ENCODE data around the gene PADI1. TPM values are rescaled to one million over a fixed set of nuclear protein-coding genes. Genes with fewer than 3 reads are reported as not detected.

Gene PADI1, protein sequence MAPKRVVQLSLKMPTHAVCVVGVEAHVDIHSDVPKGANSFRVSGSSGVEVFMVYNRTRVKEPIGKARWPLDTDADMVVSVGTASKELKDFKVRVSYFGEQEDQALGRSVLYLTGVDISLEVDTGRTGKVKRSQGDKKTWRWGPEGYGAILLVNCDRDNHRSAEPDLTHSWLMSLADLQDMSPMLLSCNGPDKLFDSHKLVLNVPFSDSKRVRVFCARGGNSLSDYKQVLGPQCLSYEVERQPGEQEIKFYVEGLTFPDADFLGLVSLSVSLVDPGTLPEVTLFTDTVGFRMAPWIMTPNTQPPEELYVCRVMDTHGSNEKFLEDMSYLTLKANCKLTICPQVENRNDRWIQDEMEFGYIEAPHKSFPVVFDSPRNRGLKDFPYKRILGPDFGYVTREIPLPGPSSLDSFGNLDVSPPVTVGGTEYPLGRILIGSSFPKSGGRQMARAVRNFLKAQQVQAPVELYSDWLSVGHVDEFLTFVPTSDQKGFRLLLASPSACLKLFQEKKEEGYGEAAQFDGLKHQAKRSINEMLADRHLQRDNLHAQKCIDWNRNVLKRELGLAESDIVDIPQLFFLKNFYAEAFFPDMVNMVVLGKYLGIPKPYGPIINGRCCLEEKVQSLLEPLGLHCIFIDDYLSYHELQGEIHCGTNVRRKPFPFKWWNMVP
- not detected in 2 replicates for total RNA-seq (2014; rRNA removed; shearing (Covaris generic); ENCODE audit: low replicate concordance)

DNA sequence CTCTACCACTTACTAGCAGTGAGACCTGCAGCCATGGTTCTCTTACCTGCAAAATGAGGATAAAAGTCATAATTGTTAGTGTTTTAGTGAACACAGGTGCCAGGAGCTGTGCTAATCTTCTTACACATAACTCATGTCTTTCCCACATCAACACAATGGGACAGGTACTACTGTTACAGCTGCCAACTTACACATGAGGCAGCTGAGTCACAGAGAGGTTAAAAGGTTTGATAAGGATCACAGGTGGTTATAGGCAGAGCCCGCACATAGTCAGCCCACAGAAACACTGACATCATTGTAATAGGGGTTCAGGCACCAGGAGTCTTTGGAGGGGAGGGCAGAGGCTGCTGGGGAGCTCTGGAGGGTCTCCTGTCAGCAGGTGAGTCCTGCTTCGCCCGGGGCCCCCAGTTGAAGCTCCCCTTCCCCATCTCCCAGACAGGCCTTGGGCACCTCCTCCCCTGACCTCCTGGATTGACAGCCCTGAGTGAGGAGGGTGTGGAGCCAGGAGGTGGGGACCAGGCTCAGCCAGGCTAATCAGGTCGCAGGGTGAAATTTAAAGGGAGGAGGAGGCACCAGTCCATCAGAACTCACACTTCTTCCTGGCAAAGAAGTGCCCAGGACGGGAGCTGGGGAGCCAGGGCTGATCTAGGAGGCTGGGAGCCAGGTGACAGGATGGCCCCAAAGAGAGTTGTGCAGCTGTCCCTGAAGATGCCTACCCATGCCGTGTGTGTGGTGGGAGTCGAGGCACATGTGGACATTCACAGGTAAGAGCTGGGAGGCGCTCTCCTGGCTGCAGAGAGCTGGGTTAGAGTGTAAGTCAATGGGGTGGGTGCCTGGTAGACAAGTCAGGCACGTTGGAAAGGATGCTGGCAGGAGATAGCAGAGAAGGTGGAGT, at the start of gene PADI1:
Gene PADI1 (plus strand): TSS at position 583 of the 895 bp plus-strand sequence. CDS start 90 bp downstream, at position 673.
- Histone ChIP-seq H3K27ac (ENCODE audit: low read length) (no peak within 1 kb of the TSS), H3K36me3 (ENCODE audit: insufficient read depth, low read length) (no peaks in the 10 kb centered on the region), H3K4me1 (ENCODE audit: low read length) (peaks cover 17% of the 10 kb centered on the region), H3K27me3 (ENCODE audit: low read length) (no peaks in the 10 kb centered on the region), H3K9me2 (replicated peaks; ENCODE audit: insufficient read depth, low read length) (no peaks in the 10 kb centered on the region), H2AFZ (ENCODE audit: low read length) (no peak within 1 kb of the TSS), H4K20me1 (ENCODE audit: insufficient read depth, low read depth, low read length) (no peaks in the 10 kb centered on the region), H3K4me3 (ENCODE audit: low read length) (no peak within 1 kb of the TSS), H3K4me2 (ENCODE audit: low read depth, low read length, poor library complexity, severe bottlenecking) (no peak within 1 kb of the TSS), H3K9ac (ENCODE audit: low read length) (no peak within 1 kb of the TSS), H3K79me2 (ENCODE audit: low read length) (no peaks in the 10 kb centered on the region), H3K9me3 (ENCODE audit: low read length) (no peaks in the 10 kb centered on the region)
- DNase-seq = no peak

DNA sequence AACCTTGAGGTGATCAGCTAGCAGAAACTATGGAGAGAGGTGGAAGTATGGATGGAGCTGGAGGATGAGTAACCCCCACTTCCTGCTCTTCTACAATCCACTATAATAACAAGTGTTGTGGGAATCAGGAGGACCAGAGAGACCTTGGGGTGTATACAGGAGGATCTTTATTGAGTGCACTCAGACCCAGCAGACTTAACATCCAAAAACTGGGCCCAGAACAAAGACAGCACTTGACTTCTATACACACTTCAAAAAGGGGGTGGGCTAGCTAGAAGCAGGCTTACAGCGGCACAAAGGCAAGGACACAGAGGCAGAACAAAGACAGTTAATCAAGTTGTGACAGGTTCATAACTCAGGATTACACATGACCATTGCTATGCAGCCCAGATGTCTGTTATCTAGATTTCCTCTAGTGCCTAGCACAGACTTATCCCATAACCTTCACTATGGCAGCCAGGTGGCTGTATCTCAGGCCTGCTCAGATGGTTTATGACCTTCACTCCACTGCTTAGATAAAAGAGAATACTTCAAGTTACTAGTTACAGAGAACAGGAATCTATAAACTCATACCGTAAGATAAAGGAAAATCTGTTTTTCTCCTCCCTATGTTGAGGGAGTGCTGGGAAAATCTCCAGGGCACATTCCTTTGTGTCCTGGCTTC, 49.5 kb upstream of the PADI1 start:
- H4K20me1 ChIP-seq (ENCODE audit: insufficient read depth, low read depth, low read length) = no peaks in the 10 kb centered on the region
- no peak overlapping the region for H3K4me2 ChIP-seq (ENCODE audit: low read depth, low read length, poor library complexity, severe bottlenecking)
- H3K36me3 ChIP-seq (ENCODE audit: insufficient read depth, low read length) = no peaks in the 10 kb centered on the region
- H3K4me1 ChIP-seq (ENCODE audit: low read length) = no peaks in the 10 kb centered on the region
- H3K9ac ChIP-seq (ENCODE audit: low read length) = no peak overlapping the region
- no peak overlapping the region for H3K27ac ChIP-seq (ENCODE audit: low read length)
- H3K9me2 ChIP-seq (replicated peaks; ENCODE audit: insufficient read depth, low read length) = no peaks in the 10 kb centered on the region
- H3K4me3 ChIP-seq (ENCODE audit: low read length) = no peak overlapping the region
- no peaks in the 10 kb centered on the region for H3K79me2 ChIP-seq (ENCODE audit: low read length)
- peaks cover 11% of the 10 kb centered on the region for H3K9me3 ChIP-seq (ENCODE audit: low read length)
- no peak for DNase-seq
- no peaks in the 10 kb centered on the region; the same call in 1 of the 2 replicates for H3K27me3 ChIP-seq (ENCODE audit: low read length)
- H2AFZ ChIP-seq (ENCODE audit: low read length) = no peak overlapping the region

DNA sequence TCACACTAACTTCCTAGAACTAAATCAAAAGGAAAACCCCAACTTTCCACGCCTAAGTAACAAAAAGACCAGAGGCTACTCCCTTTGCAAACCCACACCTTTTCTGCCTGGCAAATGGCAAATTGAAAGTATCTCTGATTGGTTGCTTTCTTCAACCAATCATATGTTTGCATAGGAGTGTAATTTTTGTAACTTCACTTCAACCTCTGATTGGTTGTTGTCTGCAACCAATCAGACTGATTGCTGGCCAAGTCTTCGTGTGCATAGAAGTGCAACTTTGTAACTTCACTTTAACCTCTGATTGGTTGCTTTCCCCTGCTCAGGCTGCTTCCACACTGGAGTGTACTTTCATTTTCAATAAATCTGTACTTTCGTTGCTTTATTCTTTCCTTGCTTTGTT, 48.8 kb upstream of the PADI1 start:
- no peaks in the 10 kb centered on the region; the same call in 1 of the 2 replicates for H3K27me3 ChIP-seq (ENCODE audit: low read length)
- no peaks in the 10 kb centered on the region for H3K36me3 ChIP-seq (ENCODE audit: insufficient read depth, low read length)
- H3K79me2 ChIP-seq (ENCODE audit: low read length) = no peaks in the 10 kb centered on the region
- H3K4me3 ChIP-seq (ENCODE audit: low read length) = no peak overlapping the region
- H2AFZ ChIP-seq (ENCODE audit: low read length) = no peak overlapping the region
- no peaks in the 10 kb centered on the region for H3K4me1 ChIP-seq (ENCODE audit: low read length)
- no peak overlapping the region for H3K27ac ChIP-seq (ENCODE audit: low read length)
- no peaks in the 10 kb centered on the region for H3K9me2 ChIP-seq (replicated peaks; ENCODE audit: insufficient read depth, low read length)
- peaks cover 11% of the 10 kb centered on the region for H3K9me3 ChIP-seq (ENCODE audit: low read length)
- no peak overlapping the region for H3K4me2 ChIP-seq (ENCODE audit: low read depth, low read length, poor library complexity, severe bottlenecking)
- H4K20me1 ChIP-seq (ENCODE audit: insufficient read depth, low read depth, low read length) = no peaks in the 10 kb centered on the region
- H3K9ac ChIP-seq (ENCODE audit: low read length) = no peak overlapping the region
- peak; percentile 57 for DNase-seq

DNA sequence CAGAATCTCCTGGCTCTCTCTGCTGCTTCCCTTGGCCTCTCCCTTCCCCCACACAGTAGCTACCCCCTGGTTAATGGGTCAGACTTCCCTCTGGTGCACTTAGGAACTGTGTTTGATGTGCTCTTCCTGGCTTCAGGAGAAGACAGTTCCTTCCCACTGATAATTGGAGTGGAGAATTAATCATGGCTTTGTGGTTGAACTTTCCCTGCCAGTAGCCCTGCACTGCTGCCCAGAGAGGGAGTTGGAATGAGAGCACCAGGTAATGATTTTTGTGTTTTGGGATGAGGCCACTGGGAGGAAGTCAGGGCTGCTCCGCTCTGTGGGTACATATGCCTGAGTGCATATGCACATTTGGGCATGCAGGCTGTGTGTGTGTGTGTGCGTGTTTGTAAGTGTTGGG, 46.0 kb upstream of the PADI1 start:
- Histone ChIP-seq H3K27me3 (ENCODE audit: low read length) (no peaks in the 10 kb centered on the region; the same call in 1 of the 2 replicates), H2AFZ (ENCODE audit: low read length) (no peak overlapping the region), H3K9me2 (replicated peaks; ENCODE audit: insufficient read depth, low read length) (no peaks in the 10 kb centered on the region), H3K9me3 (ENCODE audit: low read length) (peaks cover 8% of the 10 kb centered on the region), H3K27ac (ENCODE audit: low read length) (no peak overlapping the region), H3K4me1 (ENCODE audit: low read length) (no peaks in the 10 kb centered on the region), H3K36me3 (ENCODE audit: insufficient read depth, low read length) (no peaks in the 10 kb centered on the region), H3K4me2 (ENCODE audit: low read depth, low read length, poor library complexity, severe bottlenecking) (no peak overlapping the region), H3K79me2 (ENCODE audit: low read length) (no peaks in the 10 kb centered on the region), H4K20me1 (ENCODE audit: insufficient read depth, low read depth, low read length) (no peaks in the 10 kb centered on the region), H3K9ac (ENCODE audit: low read length) (no peak overlapping the region), H3K4me3 (ENCODE audit: low read length) (no peak overlapping the region)
- DNase-seq = no peak

DNA sequence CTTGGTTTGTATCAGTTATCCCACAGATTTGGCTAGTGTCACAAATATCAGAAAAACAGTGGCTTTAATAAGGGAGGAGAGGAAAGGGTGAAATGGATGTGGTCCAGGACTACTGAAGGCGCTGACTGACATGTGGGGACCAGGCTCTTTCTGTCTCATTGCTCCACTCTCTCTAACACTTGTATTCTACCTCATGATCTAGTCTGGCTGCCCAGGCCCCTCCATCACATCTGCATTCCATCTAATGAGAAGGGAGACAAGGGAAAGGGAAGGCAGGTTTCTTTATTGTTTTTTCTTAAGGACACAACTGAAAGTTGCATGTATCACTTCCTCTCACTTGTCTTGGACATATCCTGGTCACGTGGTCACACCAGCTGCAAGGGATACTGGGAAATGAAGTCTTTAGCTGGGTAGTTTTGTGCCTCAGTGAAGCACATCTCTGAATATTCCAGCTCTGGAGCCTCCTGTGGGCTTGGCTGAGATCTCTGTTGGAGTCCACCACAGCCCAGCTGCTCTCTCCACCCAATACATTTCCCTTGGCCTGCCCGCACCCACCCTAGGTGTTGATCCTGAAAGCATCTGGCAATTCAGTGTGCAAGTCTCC, 43.7 kb upstream of the PADI1 start:
- no peak overlapping the region for H3K4me2 ChIP-seq (ENCODE audit: low read depth, low read length, poor library complexity, severe bottlenecking)
- DNase-seq = peak; percentile 60
- H3K4me1 ChIP-seq (ENCODE audit: low read length) = no peaks in the 10 kb centered on the region
- no peaks in the 10 kb centered on the region; the same call in 1 of the 2 replicates for H3K27me3 ChIP-seq (ENCODE audit: low read length)
- no peak overlapping the region for H3K4me3 ChIP-seq (ENCODE audit: low read length)
- no peak overlapping the region for H3K9ac ChIP-seq (ENCODE audit: low read length)
- H3K27ac ChIP-seq (ENCODE audit: low read length) = no peak overlapping the region
- 0 out of 2 replicates have a peak, but pooled peaks cover under 1% of the 10 kb centered on the region for H3K9me3 ChIP-seq (ENCODE audit: low read length)
- no peaks in the 10 kb centered on the region for H3K79me2 ChIP-seq (ENCODE audit: low read length)
- H3K36me3 ChIP-seq (ENCODE audit: insufficient read depth, low read length) = no peaks in the 10 kb centered on the region
- no peaks in the 10 kb centered on the region for H3K9me2 ChIP-seq (replicated peaks; ENCODE audit: insufficient read depth, low read length)
- H2AFZ ChIP-seq (ENCODE audit: low read length) = no peak overlapping the region
- no peaks in the 10 kb centered on the region for H4K20me1 ChIP-seq (ENCODE audit: insufficient read depth, low read depth, low read length)

DNA sequence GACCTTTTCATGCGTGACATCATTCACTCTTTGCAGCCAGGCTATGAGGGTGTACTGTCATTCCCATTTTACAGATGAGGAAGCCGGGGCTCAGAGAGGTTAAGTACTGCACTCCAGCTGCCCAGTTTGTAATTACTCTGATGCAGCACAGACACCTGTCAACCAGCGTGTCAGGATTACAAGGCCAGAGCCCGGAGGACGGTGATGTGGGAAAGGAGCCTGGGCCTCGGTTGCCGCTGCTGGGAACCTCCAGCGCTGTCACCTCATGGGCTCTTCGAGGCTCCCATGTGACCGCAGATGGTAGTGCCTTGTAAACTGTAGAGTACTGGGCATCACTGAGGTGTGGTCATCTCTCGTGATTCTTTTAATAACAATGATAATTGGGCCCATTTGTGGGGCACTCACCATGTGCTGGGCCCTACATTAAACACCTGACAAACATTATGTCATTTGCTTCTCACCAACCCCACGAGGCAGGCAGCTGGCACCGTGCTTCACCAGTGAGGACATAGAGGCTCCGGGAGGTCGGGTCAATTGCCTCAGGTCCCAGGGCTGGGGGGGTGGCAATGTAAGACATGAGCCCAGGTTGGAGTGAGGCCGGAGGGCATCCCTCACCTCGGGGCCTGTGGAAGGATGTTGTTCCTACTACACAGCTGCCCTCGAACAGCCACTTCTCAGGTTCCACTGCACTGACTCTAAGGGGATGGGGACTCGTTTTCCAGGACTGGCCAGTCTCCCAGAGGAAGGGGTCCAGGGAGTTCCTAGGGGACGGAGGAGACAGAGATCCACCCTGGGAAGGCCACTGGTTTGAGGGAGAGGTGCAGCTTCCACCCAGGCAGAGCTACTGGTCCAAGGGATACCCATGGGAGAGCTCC, 42.8 kb upstream of the PADI1 start:
- no peak for DNase-seq
- no peak overlapping the region for H3K4me2 ChIP-seq (ENCODE audit: low read depth, low read length, poor library complexity, severe bottlenecking)
- H3K4me3 ChIP-seq (ENCODE audit: low read length) = no peak overlapping the region
- H3K9me3 ChIP-seq (ENCODE audit: low read length) = no peaks in the 10 kb centered on the region
- H3K4me1 ChIP-seq (ENCODE audit: low read length) = no peaks in the 10 kb centered on the region
- H4K20me1 ChIP-seq (ENCODE audit: insufficient read depth, low read depth, low read length) = no peaks in the 10 kb centered on the region
- H3K79me2 ChIP-seq (ENCODE audit: low read length) = no peaks in the 10 kb centered on the region
- H2AFZ ChIP-seq (ENCODE audit: low read length) = no peak overlapping the region
- no peaks in the 10 kb centered on the region for H3K36me3 ChIP-seq (ENCODE audit: insufficient read depth, low read length)
- no peaks in the 10 kb centered on the region; the same call in 1 of the 2 replicates for H3K27me3 ChIP-seq (ENCODE audit: low read length)
- H3K27ac ChIP-seq (ENCODE audit: low read length) = no peak overlapping the region
- H3K9ac ChIP-seq (ENCODE audit: low read length) = no peak overlapping the region
- no peaks in the 10 kb centered on the region for H3K9me2 ChIP-seq (replicated peaks; ENCODE audit: insufficient read depth, low read length)

DNA sequence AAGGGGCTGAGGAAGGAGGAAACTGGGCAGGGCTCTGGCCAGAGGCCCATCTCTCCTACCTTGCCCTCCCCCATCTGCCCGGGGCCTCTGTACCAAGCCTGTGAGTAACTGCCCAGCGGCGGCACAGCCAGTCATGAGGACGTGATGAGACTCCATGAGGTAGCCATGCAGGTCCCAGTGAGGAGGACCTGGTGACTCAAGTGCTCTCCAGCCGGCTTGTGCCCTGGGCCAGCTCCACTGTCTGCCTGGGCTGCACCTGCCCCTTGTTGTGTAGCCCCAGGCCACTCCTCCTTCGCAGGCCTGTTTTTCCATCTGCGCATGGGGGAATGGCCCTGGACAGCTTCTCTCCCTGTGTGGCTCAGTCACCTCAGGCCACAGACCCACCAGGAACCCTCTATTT, 42.0 kb upstream of the PADI1 start:
- no peak overlapping the region for H3K9ac ChIP-seq (ENCODE audit: low read length)
- no peak overlapping the region for H3K27ac ChIP-seq (ENCODE audit: low read length)
- H3K4me3 ChIP-seq (ENCODE audit: low read length) = no peak overlapping the region
- no peaks in the 10 kb centered on the region for H3K27me3 ChIP-seq (ENCODE audit: low read length)
- no peak overlapping the region for H2AFZ ChIP-seq (ENCODE audit: low read length)
- H3K9me3 ChIP-seq (ENCODE audit: low read length) = no peaks in the 10 kb centered on the region
- no peak for DNase-seq
- H3K36me3 ChIP-seq (ENCODE audit: insufficient read depth, low read length) = no peaks in the 10 kb centered on the region
- H3K79me2 ChIP-seq (ENCODE audit: low read length) = no peaks in the 10 kb centered on the region
- H3K4me2 ChIP-seq (ENCODE audit: low read depth, low read length, poor library complexity, severe bottlenecking) = no peak overlapping the region
- no peaks in the 10 kb centered on the region for H4K20me1 ChIP-seq (ENCODE audit: insufficient read depth, low read depth, low read length)
- no peaks in the 10 kb centered on the region for H3K4me1 ChIP-seq (ENCODE audit: low read length)
- H3K9me2 ChIP-seq (replicated peaks; ENCODE audit: insufficient read depth, low read length) = no peaks in the 10 kb centered on the region
